ENCODE results near the gene MYO10.
"Not testable (repeated sequence)": the region's sequence is repeated elsewhere in the genome, so short reads cannot be mapped to it uniquely, and the experiment has no call there.

The MYO10 gene

GRCh38 chr5:16936150-16936988 is at the start of gene MYO10:
Gene MYO10, minus strand, starts transcription at chr5:16936288. Its CDS starts 480 bp downstream, at chr5:16935808.
- peaks cover 54% of the 10 kb centered on the region for H3K27me3 ChIP-seq (ENCODE audit: control insufficient read depth, insufficient read depth, low read length)
- H3K4me3 ChIP-seq (ENCODE audit: low read depth, low read length), result peak within 1 kb of the TSS; percentile 96
- peak within 1 kb of the TSS; percentile 86 for H3K9ac ChIP-seq (ENCODE audit: low read length)
- peak within 1 kb of the TSS; percentile 77; the same call in 1 of the 2 replicates for H3K27ac ChIP-seq (ENCODE audit: low read depth, low read length)
- no peaks in the 10 kb centered on the region for H3K9me3 ChIP-seq (ENCODE audit: control insufficient read depth, insufficient read depth, low read depth, low read length)
- H3K36me3 ChIP-seq (ENCODE audit: control insufficient read depth, insufficient read depth, low read length), result no peaks in the 10 kb centered on the region
- H3K4me1 ChIP-seq (ENCODE audit: control insufficient read depth, insufficient read depth, low read length), result peaks cover 31% of the 10 kb centered on the region

- H3K9me3 ChIP-seq (ENCODE audit: control insufficient read depth, insufficient read depth, low read depth, low read length); H3K27ac ChIP-seq (ENCODE audit: low read depth, low read length): not testable (repeated sequence)
Observed at GRCh38 chr5:16985304-16985703, 49.2 kb upstream of the MYO10 start.

GRCh38 chr5:16983972-16984371 is 47.9 kb upstream of the MYO10 start:
- H3K27me3 ChIP-seq (ENCODE audit: control insufficient read depth, insufficient read depth, low read length), result no peaks in the 10 kb centered on the region
- H3K27ac ChIP-seq (ENCODE audit: low read depth, low read length), result no peak overlapping the region
- no peaks in the 10 kb centered on the region for H3K4me1 ChIP-seq (ENCODE audit: control insufficient read depth, insufficient read depth, low read length)
- H3K36me3 ChIP-seq (ENCODE audit: control insufficient read depth, insufficient read depth, low read length), result no peaks in the 10 kb centered on the region
- H3K4me3 ChIP-seq (ENCODE audit: low read depth, low read length), result no peak overlapping the region
- H3K9me3 ChIP-seq (ENCODE audit: control insufficient read depth, insufficient read depth, low read depth, low read length), result no peaks in the 10 kb centered on the region
- H3K9ac ChIP-seq (ENCODE audit: low read length), result no peak overlapping the region

More at GRCh38 chr5:16985304-16985703, 49.2 kb upstream of the MYO10 start:
- not testable (repeated sequence) for H3K4me3 ChIP-seq (ENCODE audit: low read depth, low read length); H3K4me1 ChIP-seq (ENCODE audit: control insufficient read depth, insufficient read depth, low read length); H3K9ac ChIP-seq (ENCODE audit: low read length); H3K27me3 ChIP-seq (ENCODE audit: control insufficient read depth, insufficient read depth, low read length); H3K36me3 ChIP-seq (ENCODE audit: control insufficient read depth, insufficient read depth, low read length)

- no peak overlapping the region for H3K4me3 ChIP-seq (ENCODE audit: low read depth, low read length)
Observed at GRCh38 chr5:16983022-16983639, 47.0 kb upstream of the MYO10 start.

GRCh38 chr5:16981700-16982099 is 45.6 kb upstream of the MYO10 start:
- no peaks in the 10 kb centered on the region for H3K36me3 ChIP-seq (ENCODE audit: control insufficient read depth, insufficient read depth, low read length)
- no peak overlapping the region for H3K4me3 ChIP-seq (ENCODE audit: low read depth, low read length)
- H3K9ac ChIP-seq (ENCODE audit: low read length), result no peak overlapping the region
- H3K27ac ChIP-seq (ENCODE audit: low read depth, low read length), result no peak overlapping the region
- no peaks in the 10 kb centered on the region for H3K4me1 ChIP-seq (ENCODE audit: control insufficient read depth, insufficient read depth, low read length)
- no peaks in the 10 kb centered on the region for H3K27me3 ChIP-seq (ENCODE audit: control insufficient read depth, insufficient read depth, low read length)
- no peaks in the 10 kb centered on the region for H3K9me3 ChIP-seq (ENCODE audit: control insufficient read depth, insufficient read depth, low read depth, low read length)

More at GRCh38 chr5:16983022-16983639, 47.0 kb upstream of the MYO10 start:
- Histone ChIP-seq H3K9ac (ENCODE audit: low read length) (no peak overlapping the region), H3K36me3 (ENCODE audit: control insufficient read depth, insufficient read depth, low read length) (no peaks in the 10 kb centered on the region), H3K27me3 (ENCODE audit: control insufficient read depth, insufficient read depth, low read length) (no peaks in the 10 kb centered on the region), H3K27ac (ENCODE audit: low read depth, low read length) (no peak overlapping the region), H3K4me1 (ENCODE audit: control insufficient read depth, insufficient read depth, low read length) (no peaks in the 10 kb centered on the region), H3K9me3 (ENCODE audit: control insufficient read depth, insufficient read depth, low read depth, low read length) (no peaks in the 10 kb centered on the region)

- Histone ChIP-seq H3K4me1 (ENCODE audit: control insufficient read depth, insufficient read depth, low read length) (no peaks in the 10 kb centered on the region), H3K27ac (ENCODE audit: low read depth, low read length) (no peak overlapping the region), H3K9me3 (ENCODE audit: control insufficient read depth, insufficient read depth, low read depth, low read length) (no peaks in the 10 kb centered on the region), H3K4me3 (ENCODE audit: low read depth, low read length) (no peak overlapping the region), H3K27me3 (ENCODE audit: control insufficient read depth, insufficient read depth, low read length) (no peaks in the 10 kb centered on the region), H3K36me3 (ENCODE audit: control insufficient read depth, insufficient read depth, low read length) (no peaks in the 10 kb centered on the region), H3K9ac (ENCODE audit: low read length) (no peak overlapping the region)
Observed at GRCh38 chr5:16980983-16981382, 44.9 kb upstream of the MYO10 start.

GRCh38 chr5:16978296-16978695 is 42.2 kb upstream of the MYO10 start:
- Histone ChIP-seq H3K9me3 (ENCODE audit: control insufficient read depth, insufficient read depth, low read depth, low read length) (no peaks in the 10 kb centered on the region), H3K4me1 (ENCODE audit: control insufficient read depth, insufficient read depth, low read length) (no peaks in the 10 kb centered on the region), H3K9ac (ENCODE audit: low read length) (no peak overlapping the region), H3K27ac (ENCODE audit: low read depth, low read length) (no peak overlapping the region), H3K4me3 (ENCODE audit: low read depth, low read length) (no peak overlapping the region), H3K36me3 (ENCODE audit: control insufficient read depth, insufficient read depth, low read length) (no peaks in the 10 kb centered on the region), H3K27me3 (ENCODE audit: control insufficient read depth, insufficient read depth, low read length) (no peaks in the 10 kb centered on the region)

GRCh38 chr5:16976625-16977008 is 40.5 kb upstream of the MYO10 start:
- Histone ChIP-seq H3K36me3 (ENCODE audit: control insufficient read depth, insufficient read depth, low read length) (no peaks in the 10 kb centered on the region), H3K4me3 (ENCODE audit: low read depth, low read length) (no peak overlapping the region), H3K4me1 (ENCODE audit: control insufficient read depth, insufficient read depth, low read length) (no peaks in the 10 kb centered on the region), H3K9ac (ENCODE audit: low read length) (no peak overlapping the region), H3K27me3 (ENCODE audit: control insufficient read depth, insufficient read depth, low read length) (no peaks in the 10 kb centered on the region), H3K9me3 (ENCODE audit: control insufficient read depth, insufficient read depth, low read depth, low read length) (no peaks in the 10 kb centered on the region), H3K27ac (ENCODE audit: low read depth, low read length) (no peak overlapping the region)

- H3K4me3 ChIP-seq (ENCODE audit: low read depth, low read length), result no peak overlapping the region
- no peak overlapping the region for H3K9ac ChIP-seq (ENCODE audit: low read length)
- H3K27me3 ChIP-seq (ENCODE audit: control insufficient read depth, insufficient read depth, low read length), result no peaks in the 10 kb centered on the region
- H3K4me1 ChIP-seq (ENCODE audit: control insufficient read depth, insufficient read depth, low read length), result no peaks in the 10 kb centered on the region
- H3K9me3 ChIP-seq (ENCODE audit: control insufficient read depth, insufficient read depth, low read depth, low read length), result no peaks in the 10 kb centered on the region
- H3K36me3 ChIP-seq (ENCODE audit: control insufficient read depth, insufficient read depth, low read length), result no peaks in the 10 kb centered on the region
- no peak overlapping the region for H3K27ac ChIP-seq (ENCODE audit: low read depth, low read length)
Observed at GRCh38 chr5:16975950-16976624, 40.0 kb upstream of the MYO10 start.

- Histone ChIP-seq H3K9me3 (ENCODE audit: control insufficient read depth, insufficient read depth, low read depth, low read length) (no peaks in the 10 kb centered on the region), H3K9ac (ENCODE audit: low read length) (no peak overlapping the region), H3K27me3 (ENCODE audit: control insufficient read depth, insufficient read depth, low read length) (no peaks in the 10 kb centered on the region), H3K36me3 (ENCODE audit: control insufficient read depth, insufficient read depth, low read length) (no peaks in the 10 kb centered on the region), H3K4me3 (ENCODE audit: low read depth, low read length) (no peak overlapping the region), H3K27ac (ENCODE audit: low read depth, low read length) (no peak overlapping the region), H3K4me1 (ENCODE audit: control insufficient read depth, insufficient read depth, low read length) (no peaks in the 10 kb centered on the region)
Observed at GRCh38 chr5:16974981-16975380, 38.9 kb upstream of the MYO10 start.

GRCh38 chr5:16970826-16971225 is 34.7 kb upstream of the MYO10 start:
- Histone ChIP-seq H3K9ac (ENCODE audit: low read length) (no peak overlapping the region), H3K36me3 (ENCODE audit: control insufficient read depth, insufficient read depth, low read length) (no peaks in the 10 kb centered on the region), H3K27me3 (ENCODE audit: control insufficient read depth, insufficient read depth, low read length) (no peaks in the 10 kb centered on the region), H3K9me3 (ENCODE audit: control insufficient read depth, insufficient read depth, low read depth, low read length) (no peaks in the 10 kb centered on the region), H3K4me3 (ENCODE audit: low read depth, low read length) (no peak overlapping the region), H3K27ac (ENCODE audit: low read depth, low read length) (no peak overlapping the region), H3K4me1 (ENCODE audit: control insufficient read depth, insufficient read depth, low read length) (peaks cover 1% of the 10 kb centered on the region; the same call in 1 of the 2 replicates)

All from HUES6 (cell line).